ENCODE results near the gene CCDC192. TPM values are rescaled to one million over a fixed set of nuclear protein-coding genes. Genes with fewer than 3 reads are reported as not detected.

CCDC192 gene
- total RNA-seq, 4 donors from 2014 or later: 0.94 to 2.6 (median 0.94) TPM; not detected in 1

GRCh38 chr5:127963931-127964330 lies 260.7 kb downstream of the CCDC192 start:
- Histone ChIP-seq H3K4me3 (no peak overlapping the region), H3K4me1 (peaks cover 2 to 27% (median 4%) of the 10 kb centered on the region in 3 donors), H3K9me3 (no peaks in the 10 kb centered on the region), H3K36me3 (peaks cover 0 to 6% of the 10 kb centered on the region in 2 donors), H3K27me3 (no peaks in the 10 kb centered on the region), H3K27ac (no peak overlapping the region)
- ATAC-seq: no peak
- no peak for TF ChIP-seq POLR2A (IDR thresholded peaks at IDR 0.05)
- TF ChIP-seq EP300 (IDR thresholded peaks at IDR 0.05): no peak
- no peak for TF ChIP-seq CTCF (IDR thresholded peaks at IDR 0.05)
- WGBS, 2 donors (ENCODE audit: low coverage in 1 of 2): 88 to 95% methylated on average over 1 to 3 of the region's 3 CpGs

GRCh38 chr5:127967323-127967982 lies 264.3 kb downstream of the CCDC192 start:
- TF ChIP-seq POLR2AphosphoS5 (IDR thresholded peaks at IDR 0.05): no peak
- no peak for TF ChIP-seq EP300 (IDR thresholded peaks at IDR 0.05)
- TF ChIP-seq CTCF (IDR thresholded peaks at IDR 0.05): no peak
- TF ChIP-seq POLR2A (IDR thresholded peaks at IDR 0.05): no peak
- ATAC-seq: no peak
- H3K4me1 ChIP-seq: no peaks in the 10 kb centered on the region
- 79 to 95% methylated on average over 2 to 3 of the region's 3 CpGs for WGBS, 2 donors (ENCODE audit: low coverage in 1 of 2)
- H3K27ac ChIP-seq: no peak overlapping the region
- H3K4me3 ChIP-seq: no peak overlapping the region
- H3K36me3 ChIP-seq: peaks cover 0 to 6% of the 10 kb centered on the region in 2 donors
- H3K27me3 ChIP-seq: no peaks in the 10 kb centered on the region
- H3K9me3 ChIP-seq: no peaks in the 10 kb centered on the region

GRCh38 chr5:127967983-127968592 lies 264.9 kb downstream of the CCDC192 start:
- Histone ChIP-seq H3K27me3 (no peaks in the 10 kb centered on the region), H3K36me3 (peaks cover 0 to 6% of the 10 kb centered on the region in 2 donors), H3K4me1 (no peaks in the 10 kb centered on the region), H3K4me3 (no peak overlapping the region), H3K27ac (no peak overlapping the region), H3K9me3 (no peaks in the 10 kb centered on the region)
- ATAC-seq: no peak
- TF ChIP-seq EP300 (IDR thresholded peaks at IDR 0.05) (no peak), POLR2AphosphoS5 (IDR thresholded peaks at IDR 0.05) (no peak), CTCF (IDR thresholded peaks at IDR 0.05) (no peak), POLR2A (IDR thresholded peaks at IDR 0.05) (no peak)
- 83 to 92% methylated on average over 1 of the region's 1 CpG for whole genome bisulfite sequencing, 2 donors (ENCODE audit: low coverage in 1 of 2)

- Histone ChIP-seq H3K27ac (no peak overlapping the region), H3K36me3 (peaks cover 0 to 6% of the 10 kb centered on the region in 2 donors), H3K9me3 (no peaks in the 10 kb centered on the region), H3K4me3 (no peak overlapping the region), H3K4me1 (no peaks in the 10 kb centered on the region), H3K27me3 (no peaks in the 10 kb centered on the region)
- ATAC-seq: no peak
- no peak for TF ChIP-seq EP300 (IDR thresholded peaks at IDR 0.05)
- no peak for TF ChIP-seq CTCF (IDR thresholded peaks at IDR 0.05)
- no peak for TF ChIP-seq POLR2A (IDR thresholded peaks at IDR 0.05)
- no peak for TF ChIP-seq POLR2AphosphoS5 (IDR thresholded peaks at IDR 0.05)
- WGBS, 2 donors (ENCODE audit: low coverage in 1 of 2): 73 to 79% methylated on average over 3 of the region's 3 CpGs
Observed at GRCh38 chr5:127969002-127969401, 265.8 kb downstream of the CCDC192 start.

GRCh38 chr5:127969651-127970050 lies 266.5 kb downstream of the CCDC192 start:
- no peak for ATAC-seq
- Histone ChIP-seq H3K4me3 (no peak overlapping the region), H3K36me3 (peaks cover 0 to 6% of the 10 kb centered on the region in 2 donors), H3K27ac (no peak overlapping the region), H3K9me3 (no peaks in the 10 kb centered on the region), H3K4me1 (no peaks in the 10 kb centered on the region), H3K27me3 (no peaks in the 10 kb centered on the region)
- TF ChIP-seq EP300 (IDR thresholded peaks at IDR 0.05): no peak
- TF ChIP-seq POLR2A (IDR thresholded peaks at IDR 0.05): no peak
